NCI-H146 (cell line): Measurements from ENCODE around the gene SLC25A18.
"Not testable (repeated sequence)": the region's sequence is repeated elsewhere in the genome, so short reads cannot be mapped to it uniquely, and the experiment has no call there.

Experiments
- DNase-seq: peaks from one replicate; lab custom pipeline; 2025; lab: John Stamatoyannopoulos, UW

Gene SLC25A18, protein sequence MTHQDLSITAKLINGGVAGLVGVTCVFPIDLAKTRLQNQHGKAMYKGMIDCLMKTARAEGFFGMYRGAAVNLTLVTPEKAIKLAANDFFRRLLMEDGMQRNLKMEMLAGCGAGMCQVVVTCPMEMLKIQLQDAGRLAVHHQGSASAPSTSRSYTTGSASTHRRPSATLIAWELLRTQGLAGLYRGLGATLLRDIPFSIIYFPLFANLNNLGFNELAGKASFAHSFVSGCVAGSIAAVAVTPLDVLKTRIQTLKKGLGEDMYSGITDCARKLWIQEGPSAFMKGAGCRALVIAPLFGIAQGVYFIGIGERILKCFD

DNA sequence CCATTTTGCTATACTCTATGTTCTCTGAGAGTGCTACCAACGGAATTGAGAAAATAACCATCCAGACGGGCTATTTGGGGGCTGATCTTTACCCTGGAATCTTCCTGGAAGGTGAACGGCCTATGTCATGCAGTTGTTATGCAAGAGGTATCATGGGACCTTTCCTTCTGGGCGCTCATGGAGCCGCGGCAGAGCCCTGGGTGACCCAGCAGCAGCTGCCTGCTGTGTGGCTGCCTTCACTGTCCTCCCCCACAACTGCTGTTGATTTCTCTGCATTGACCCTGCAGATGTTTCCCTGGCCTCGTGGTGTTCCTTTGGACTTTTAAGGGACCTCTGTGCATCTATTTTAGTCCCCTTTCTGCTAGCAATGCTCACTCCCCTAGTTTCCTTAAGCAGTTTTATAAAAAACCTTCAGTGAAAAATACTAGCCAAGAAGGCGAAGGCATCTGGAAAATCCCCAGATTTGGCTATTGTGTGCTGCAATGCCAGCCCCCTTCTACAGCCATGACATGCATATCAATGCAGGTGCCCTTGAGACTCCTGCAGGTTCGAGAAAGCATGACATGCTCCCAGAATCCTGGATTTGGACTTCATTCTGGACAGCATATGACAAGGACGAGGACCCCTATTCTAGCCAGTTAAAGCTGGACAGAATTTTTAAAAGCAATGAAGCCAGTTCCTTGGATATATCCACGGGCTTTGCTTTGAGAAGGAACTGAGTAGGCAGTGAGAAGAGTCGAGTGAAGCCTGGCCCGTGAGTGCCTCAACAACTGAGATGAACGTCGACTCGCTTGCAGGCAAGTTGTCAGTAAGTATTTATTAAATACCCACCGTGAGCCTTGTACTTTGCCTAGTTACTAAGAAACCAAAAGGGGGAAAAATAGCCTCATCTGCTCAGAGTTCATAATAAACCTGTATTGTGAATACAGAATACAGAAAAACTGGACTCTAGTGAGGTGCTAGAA, at the start of gene SLC25A18:
Gene SLC25A18 (plus strand): TSS at position 593 of the 965 bp plus-strand sequence. CDS start 16,447 bp downstream, outside the sequence.
- DNase-seq: no peak

- no peak for DNase-seq
Measured at GRCh38 chr22:17513612-17514011, 49.7 kb upstream of the SLC25A18 start.

- no peak for DNase-seq
Measured at GRCh38 chr22:17514084-17514483, 49.2 kb upstream of the SLC25A18 start.

GRCh38 chr22:17518406-17518805, 44.9 kb upstream of the SLC25A18 start:
- DNase-seq: no peak

DNA sequence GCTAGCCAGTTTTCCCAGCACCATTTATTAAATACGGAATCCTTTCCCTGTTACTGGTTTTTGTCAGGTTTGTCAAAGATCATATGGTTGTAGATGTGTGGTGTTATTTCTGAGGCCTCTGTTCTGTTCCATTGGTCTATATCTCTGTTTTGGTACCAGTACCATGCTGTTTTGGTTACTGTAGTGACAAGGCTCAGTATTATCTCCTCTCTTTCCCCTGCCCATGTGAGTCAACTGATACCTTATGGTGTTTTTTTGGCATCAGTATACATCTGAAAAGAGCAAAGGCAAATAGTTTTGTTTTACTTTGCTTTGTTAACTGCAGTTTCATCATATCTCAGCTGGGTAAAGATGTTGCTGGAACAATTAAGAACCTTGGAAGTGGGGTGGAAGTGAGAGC, 41.3 kb upstream of the SLC25A18 start:
- DNase-seq: not testable (repeated sequence)

DNA sequence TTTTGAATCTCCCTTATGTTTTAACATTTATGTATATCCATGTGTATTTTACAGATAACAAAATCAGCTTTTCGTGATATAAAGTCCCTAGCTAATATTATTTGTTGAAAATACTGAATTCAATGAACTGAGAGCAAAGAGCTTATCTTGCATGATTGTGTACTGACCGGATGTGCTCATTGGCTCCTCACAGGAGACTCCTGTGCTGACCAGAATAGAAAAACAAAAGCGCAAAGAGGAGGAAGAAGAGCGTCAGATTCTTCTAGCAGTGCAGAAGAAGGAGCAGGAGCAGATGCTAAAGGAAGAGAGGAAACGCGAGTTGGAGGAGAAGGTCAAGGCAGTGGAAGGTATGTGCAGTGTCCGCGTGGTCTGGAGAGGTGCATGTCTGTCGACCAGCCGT, 39.4 kb upstream of the SLC25A18 start:
- DNase-seq: no peak

- DNase-seq: no peak
Measured at GRCh38 chr22:17536269-17536668, 27.0 kb upstream of the SLC25A18 start.

DNA sequence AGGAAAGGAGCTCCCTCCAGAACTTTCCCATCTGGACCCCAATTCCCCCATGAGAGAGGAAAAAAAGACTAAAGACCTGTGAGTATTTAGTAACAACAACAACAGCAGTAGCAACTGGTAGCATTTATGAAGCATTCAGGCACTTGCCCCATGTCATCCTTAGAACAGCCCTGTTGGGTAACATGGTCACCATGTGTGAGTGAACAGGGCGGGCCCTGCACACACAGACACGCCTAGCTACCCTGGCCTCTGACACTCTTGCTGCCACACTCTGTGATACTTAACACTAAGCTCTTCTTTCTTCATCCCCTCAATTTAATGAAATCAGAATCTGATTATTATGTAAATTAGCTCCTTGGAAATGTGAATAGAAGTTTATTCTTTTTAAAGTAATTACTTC, 26.1 kb upstream of the SLC25A18 start:
- no peak for DNase-seq

GRCh38 chr22:17540481-17540880, 22.8 kb upstream of the SLC25A18 start:
- no peak for DNase-seq

GRCh38 chr22:17541476-17541875, 21.8 kb upstream of the SLC25A18 start:
- no peak for DNase-seq

GRCh38 chr22:17542452-17542851, 20.8 kb upstream of the SLC25A18 start:
- DNase-seq: no peak

GRCh38 chr22:17548010-17548755, 15.1 kb upstream of the SLC25A18 start:
- no peak for DNase-seq

- DNase-seq: no peak
Measured at GRCh38 chr22:17548756-17549035, 14.6 kb upstream of the SLC25A18 start.

GRCh38 chr22:17549183-17549582, 14.1 kb upstream of the SLC25A18 start:
- no peak for DNase-seq

GRCh38 chr22:17549655-17550054, 13.6 kb upstream of the SLC25A18 start:
- DNase-seq: no peak

- no peak for DNase-seq
Measured at GRCh38 chr22:17552737-17553136, 10.6 kb upstream of the SLC25A18 start.

- DNase-seq: no peak
Measured at GRCh38 chr22:17554814-17555213, 8.5 kb upstream of the SLC25A18 start.

DNA sequence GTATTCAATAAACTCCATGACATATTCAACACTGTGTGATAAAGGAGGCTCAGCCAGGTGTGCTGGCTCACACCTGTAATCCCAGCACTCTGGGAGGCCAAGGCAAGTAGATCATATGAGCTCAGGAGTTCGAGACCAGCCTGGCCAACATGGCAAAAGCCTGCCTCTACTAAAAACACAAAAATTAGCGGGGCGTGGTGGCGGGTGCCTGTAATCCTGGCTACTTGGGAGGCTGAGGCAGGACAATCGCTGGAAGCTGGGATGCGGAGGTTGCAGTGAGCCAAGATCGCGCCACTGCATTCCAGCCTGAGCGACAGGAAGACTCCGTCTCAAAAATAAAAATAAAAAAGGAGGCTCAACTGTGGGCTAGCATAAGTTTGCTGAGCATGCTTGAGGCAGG, 4.1 kb upstream of the SLC25A18 start:
- DNase-seq: no peak

GRCh38 chr22:17563936-17564391, 666 bp downstream of the SLC25A18 start:
- no peak for DNase-seq

DNA sequence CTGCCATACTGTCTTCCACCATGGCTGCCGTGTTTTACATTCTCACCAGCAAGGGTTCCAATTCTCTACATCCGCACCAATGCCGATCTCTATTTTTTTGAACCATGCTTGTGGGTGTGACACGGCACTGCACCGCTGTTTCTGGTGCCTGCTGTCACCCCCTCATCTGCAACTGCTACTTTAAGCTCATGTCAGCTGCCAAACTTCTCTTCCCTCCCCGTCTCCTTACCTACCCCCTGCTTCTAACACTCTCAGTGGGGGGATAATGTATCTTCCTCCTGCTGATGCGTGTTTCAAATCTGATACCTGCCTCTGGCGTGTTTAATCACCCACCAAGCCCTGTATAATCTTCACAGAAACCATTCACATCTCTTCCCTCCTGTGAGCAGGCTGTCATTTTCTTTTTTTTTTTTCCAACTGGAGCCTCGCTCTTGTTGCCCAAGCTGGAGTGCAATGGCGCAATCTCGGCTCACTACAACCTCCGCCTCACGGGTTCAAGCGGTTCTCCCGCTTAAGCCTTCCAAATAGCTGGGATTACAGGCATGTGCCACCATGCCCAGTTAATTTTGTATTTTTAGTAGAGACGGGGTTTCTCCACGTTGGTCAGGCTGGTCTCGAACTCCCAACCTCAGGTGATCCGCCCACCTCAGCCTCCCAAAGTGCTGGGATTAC, 2.9 kb downstream of the SLC25A18 start:
- not testable (repeated sequence) for DNase-seq

DNA sequence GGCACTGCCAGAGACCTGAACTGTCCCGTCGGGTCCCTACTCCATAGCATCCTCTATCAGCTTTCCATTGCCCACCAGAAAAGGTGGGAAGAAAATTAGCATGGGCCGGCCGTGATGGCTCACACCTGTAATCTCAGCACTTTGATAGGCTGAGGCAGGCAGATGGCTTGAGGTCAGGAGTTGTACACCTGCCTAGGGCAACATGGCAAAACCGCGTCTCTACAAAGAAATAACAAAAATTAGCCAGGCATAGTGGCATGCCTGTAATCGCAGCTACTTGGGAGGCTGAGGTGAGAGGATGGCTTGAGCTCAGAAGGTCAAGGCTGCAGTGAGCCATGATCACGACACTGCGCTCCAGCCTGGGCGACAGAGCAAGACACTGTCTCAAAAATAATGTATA, 3.5 kb downstream of the SLC25A18 start:
- DNase-seq: no peak

GRCh38 chr22:17569971-17570511, 6.7 kb downstream of the SLC25A18 start:
- peak; percentile 4 for DNase-seq
